GM19239 (cell line): ENCODE measurements around the gene TAS2R1.

Experiments
- DNase-seq: peaks from one replicate; pipeline ENCODE4 v3.0.0; 2011; ENCODE audit warnings: low spot score; ENCODE audit not compliant: insufficient read length
- FAIRE-seq: peaks from 2 replicates; lab custom pipeline; 2011; peaks lifted over from hg19 to GRCh38; lab: Jason Lieb, UNC

The TAS2R1 gene, protein sequence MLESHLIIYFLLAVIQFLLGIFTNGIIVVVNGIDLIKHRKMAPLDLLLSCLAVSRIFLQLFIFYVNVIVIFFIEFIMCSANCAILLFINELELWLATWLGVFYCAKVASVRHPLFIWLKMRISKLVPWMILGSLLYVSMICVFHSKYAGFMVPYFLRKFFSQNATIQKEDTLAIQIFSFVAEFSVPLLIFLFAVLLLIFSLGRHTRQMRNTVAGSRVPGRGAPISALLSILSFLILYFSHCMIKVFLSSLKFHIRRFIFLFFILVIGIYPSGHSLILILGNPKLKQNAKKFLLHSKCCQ

DNA sequence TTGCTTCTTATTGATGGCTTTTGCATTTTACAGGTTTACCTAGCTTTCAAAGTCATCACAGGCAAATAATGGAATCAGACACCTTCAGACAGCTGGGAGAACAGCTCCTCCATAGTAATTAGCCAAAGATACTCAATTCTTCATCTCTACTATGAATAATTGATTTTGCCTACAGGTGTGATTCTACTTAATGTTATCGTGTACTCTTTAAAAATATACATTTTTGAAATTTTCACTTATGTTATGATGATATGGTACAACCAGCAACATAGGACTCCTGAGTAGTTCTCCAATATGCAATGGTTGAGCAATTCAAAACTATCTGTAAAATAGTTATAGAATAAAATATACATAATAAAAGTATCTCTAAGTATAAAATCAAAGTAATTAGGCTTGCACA lies at the start of gene TAS2R1:
Gene TAS2R1 (minus strand): TSS at position 101 of the 400 bp plus-strand sequence. CDS start 319 bp downstream, outside the sequence.
- FAIRE-seq = no peak

DNA sequence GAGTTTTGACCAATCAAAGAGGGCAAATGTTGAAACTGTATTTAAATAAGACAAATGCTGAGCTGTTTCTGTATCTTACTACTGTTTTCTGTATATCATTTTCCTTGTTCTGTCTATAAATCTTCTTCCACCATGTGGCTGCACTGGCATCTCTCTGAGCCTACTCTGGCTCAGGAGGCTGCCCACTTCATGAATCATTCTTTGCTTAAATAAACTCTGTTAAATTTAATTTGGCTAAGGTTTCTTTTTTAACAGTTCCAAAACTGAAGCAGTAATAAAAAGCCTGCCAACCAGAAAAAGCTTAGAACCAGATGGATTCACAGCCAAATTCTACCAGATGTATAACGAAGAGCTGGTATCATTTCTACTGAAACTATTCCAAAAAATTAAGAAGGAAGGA lies 40.2 kb upstream of the TAS2R1 start:
- DNase-seq (no peak), FAIRE-seq (no peak)

More for the DNA sequence above, at the start of gene TAS2R1:
- DNase-seq = no peak

DNA sequence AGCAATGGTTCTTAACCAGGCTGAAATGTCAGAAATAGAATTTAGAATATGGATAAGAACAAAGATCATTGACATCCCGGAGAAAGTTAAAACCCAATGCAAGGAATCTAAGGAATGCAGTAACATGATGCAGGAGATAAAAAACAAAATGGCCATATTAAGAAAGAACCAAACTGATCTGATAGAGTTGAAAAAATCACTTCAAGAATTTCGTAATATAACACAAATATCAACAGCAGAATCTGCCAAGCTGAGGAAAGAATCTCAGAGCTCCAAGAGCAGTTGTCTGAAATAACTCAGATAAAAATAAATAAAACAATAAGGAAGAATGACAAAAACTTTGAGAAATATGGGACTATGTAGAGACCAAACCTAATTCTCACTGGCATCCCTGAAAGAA lies 37.8 kb upstream of the TAS2R1 start:
- no peak for FAIRE-seq

DNA sequence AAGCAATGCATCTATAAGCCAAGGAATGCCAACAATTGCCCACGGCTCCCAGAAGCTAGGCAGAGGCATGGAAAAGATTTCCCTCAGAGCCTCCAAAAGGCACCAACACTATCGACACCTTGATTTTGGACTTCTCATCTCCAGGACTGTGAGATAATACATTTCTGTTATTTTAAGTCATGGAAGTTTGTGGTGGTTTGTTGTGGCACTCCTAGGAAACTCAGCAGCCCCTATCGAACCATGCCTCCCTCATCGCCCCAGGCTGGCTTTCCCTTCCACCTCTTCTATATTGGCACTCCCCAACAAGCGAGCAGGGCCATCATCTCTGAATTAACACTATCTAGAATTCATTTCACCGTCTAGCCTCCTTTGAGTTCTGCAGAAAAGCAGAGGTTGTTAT lies 33.7 kb upstream of the TAS2R1 start:
- FAIRE-seq (no peak), DNase-seq (no peak)

More for the DNA sequence above, 37.8 kb upstream of the TAS2R1 start:
- no peak for DNase-seq

GRCh38 chr5:9661316-9662015 lies 31.3 kb upstream of the TAS2R1 start:
- no peak for FAIRE-seq

DNA sequence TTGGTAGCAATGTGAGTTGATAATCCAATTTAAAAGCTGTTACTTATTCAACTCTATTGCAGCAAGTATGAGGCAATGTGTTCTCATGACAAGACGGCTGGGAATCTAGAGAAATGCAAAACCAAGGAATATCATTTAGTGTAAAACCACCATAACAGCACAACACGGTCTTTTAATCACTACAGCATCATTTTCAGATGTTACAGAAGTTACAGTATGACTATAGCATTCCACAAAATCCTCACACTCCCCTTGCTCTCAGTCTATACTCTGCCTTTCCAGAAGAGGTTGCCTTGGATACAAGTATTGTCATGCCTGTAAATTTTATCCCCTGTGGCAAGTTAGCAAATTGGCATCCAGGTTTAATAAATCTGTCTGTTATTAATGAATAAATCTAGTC lies 28.6 kb upstream of the TAS2R1 start:
- DNase-seq = no peak
- no peak for FAIRE-seq

More at GRCh38 chr5:9661316-9662015, 31.3 kb upstream of the TAS2R1 start:
- DNase-seq = no peak

DNA sequence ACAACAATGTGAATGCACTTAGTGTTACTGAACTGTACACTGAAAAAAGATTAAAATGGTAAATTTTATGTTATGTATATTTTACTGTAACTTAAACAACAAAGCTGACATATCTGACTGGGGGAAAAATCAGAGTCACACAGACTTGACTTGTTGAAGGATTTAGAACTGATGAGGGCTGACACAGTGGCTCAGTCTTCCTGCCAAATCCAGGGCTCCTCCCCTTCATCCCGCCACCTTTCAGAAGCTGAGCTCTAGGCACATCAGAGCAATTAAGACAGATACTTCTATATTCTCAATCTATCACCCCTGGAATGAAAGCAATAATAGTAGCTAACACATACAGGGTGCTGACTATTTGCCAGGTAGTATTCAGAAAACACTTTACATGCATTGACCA lies 27.7 kb upstream of the TAS2R1 start:
- DNase-seq (no peak), FAIRE-seq (no peak)

GRCh38 chr5:9655641-9656040 lies 25.5 kb upstream of the TAS2R1 start:
- no peak for DNase-seq
- FAIRE-seq = no peak

- FAIRE-seq (no peak), DNase-seq (no peak)
Observed at GRCh38 chr5:9654886-9655285, 24.7 kb upstream of the TAS2R1 start.

DNA sequence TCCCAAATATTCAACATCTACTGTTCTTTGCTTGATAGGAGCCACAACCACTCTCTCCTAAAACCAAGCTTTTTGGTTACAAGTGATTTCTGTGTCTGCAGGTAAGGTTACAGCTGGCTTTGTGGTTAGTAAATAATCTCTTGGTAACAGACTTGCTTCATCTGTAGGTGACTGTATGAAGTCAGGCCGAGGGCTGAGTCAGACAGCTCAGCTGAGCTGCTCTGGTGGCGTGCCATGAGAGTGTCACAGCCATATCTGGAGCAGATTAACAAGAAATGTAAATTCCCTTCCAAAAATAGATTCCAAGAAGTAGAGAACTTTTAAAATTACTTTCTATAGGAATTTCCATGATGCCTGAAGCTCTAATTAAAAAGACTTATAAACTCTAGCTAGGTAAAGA lies 23.7 kb upstream of the TAS2R1 start:
- peak; percentile 55 for FAIRE-seq
- no peak for DNase-seq

- DNase-seq (no peak), FAIRE-seq (no peak)
Observed at GRCh38 chr5:9653061-9653460, 22.9 kb upstream of the TAS2R1 start.

DNA sequence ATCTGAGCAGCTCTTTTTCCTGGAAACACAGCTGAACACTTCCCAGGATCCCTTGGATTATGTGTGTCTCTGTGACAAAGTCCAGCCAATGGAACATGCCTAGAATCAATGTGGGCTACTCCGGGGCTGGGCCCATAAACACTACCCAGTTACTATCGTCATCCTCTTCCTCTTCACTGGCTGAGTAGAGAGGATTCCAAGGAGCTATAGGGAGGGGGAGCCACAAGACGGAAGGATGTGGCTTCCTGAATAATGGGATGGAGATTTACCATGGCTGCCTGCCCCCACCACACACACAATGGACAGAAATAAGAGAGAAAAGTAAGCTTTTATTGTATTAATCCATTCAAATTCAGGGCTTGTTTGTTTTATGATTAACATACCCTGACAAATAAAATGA lies 22.1 kb upstream of the TAS2R1 start:
- no peak for FAIRE-seq
- DNase-seq = no peak

DNA sequence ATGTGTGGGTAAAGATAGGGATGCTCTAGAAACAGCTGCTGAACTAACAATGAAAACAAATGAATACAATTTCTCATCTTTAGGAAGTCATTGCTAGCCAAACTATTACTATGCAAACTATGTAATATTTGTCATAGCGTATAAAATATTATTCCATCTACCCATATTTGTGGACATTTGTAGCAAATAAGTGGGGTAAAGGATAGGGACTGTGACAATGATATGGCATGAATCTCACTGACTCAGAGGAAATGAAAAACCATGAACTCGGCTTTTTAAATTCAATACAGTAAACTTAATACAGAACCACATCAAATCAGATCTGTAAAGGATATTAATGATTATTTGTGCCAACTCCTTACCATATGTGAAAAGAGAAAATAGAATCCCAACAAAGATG lies 16.7 kb upstream of the TAS2R1 start:
- DNase-seq (no peak), FAIRE-seq (no peak)

DNA sequence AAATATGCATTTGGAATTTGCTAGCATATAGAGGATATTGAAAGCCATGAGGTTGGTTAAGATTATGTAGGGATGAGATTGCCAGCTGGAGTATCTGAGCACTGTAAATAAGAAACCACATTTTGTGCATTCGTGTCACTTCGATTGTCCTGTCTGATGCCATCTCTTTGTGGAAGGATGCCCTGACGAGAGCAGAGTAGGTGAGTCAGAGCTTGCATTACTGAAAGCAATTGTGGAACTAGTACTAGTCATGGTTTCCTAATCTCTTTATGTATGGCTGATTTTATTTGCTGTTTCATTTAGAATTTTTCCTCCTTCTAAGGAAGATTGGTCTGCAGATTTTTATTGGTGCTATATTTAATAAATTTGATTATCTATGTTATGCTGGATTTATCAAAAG lies 14.5 kb upstream of the TAS2R1 start:
- FAIRE-seq (no peak), DNase-seq (no peak)

DNA sequence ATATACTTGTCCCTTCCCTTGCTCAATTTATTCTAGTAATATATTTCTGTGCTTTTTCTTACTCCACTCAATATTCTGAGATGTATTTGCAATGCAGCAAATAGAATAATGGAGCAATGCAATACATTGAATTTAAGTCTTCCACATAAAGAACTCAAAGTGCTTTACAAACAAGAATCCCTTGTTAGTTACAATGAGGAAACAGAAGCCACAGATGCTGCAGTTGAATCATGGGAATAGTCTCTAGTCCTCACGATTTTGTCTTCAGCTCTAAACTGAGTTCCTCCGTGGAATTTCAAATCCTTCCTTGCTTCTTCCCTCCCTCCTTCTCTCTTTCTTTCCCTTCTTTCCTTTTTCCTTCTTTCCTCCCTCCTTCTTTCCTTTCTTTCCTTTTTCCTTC lies 12.5 kb upstream of the TAS2R1 start:
- FAIRE-seq (no peak), DNase-seq (no peak)

DNA sequence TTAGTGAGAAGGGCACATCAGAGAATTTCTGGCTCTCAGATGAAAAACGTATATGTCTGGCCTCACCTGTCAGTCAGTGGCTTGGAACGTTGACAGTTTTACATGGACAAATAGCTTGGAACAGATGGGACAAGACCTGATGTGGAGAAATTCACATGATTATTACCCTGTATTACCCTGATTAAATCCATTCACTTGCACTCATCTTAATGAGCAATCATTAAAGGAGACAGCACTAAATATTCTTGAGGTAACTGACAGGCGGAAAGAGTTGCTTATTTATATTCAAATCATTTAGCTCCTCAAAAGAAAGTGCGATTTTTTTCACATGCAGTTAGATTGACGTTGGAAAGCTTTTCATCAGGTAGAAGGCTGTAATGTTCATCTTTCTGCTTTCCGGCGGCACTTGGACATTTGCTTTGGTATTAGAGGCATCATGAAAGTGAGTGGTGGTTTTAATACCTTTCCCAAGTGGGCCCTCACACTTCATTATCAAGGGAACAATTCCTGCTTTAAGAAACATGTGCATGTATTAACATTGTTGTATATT lies 11.7 kb upstream of the TAS2R1 start:
- no peak for DNase-seq
- FAIRE-seq = no peak

DNA sequence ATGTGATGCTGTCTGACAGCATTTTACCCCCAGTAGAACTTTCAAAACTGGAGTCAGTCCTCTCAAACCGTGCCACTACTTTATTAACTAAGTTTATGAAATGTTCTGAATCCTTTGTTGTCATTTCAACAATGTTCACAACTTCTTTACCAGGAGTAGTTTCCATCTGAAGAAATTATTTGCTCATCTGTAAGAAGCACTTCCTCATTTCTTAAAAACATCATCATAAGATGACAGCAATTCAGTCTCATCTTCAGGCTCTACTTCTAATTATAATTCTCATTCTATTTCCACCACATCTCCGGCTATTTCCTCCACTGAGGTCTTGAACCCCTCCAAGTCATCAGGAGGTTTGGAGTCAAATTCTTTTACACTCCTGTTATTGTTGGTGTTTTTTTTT lies 2.3 kb upstream of the TAS2R1 start:
- DNase-seq = no peak
- FAIRE-seq = no peak

- no peak for DNase-seq
- FAIRE-seq = no peak
Observed at GRCh38 chr5:9627541-9627940, 2.6 kb downstream of the TAS2R1 start.

DNA sequence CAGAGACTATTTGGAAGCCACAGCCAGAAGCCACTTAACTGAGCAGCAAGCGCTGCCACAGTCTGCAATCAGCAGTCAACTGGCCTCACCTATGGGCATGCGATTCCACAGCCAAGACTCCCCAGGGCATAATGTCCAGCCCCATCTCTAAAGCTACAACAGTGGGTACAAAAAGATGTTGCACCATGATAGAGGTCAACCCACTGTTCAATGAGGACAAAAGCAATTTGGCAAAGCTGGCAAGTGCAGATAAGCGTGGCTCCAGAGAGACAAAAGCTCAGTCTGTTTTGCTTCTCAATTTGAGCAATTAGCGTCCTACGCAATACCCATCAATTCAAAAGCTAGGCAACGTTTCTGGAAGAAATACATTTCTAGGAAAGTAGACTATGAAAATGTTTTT lies 3.2 kb downstream of the TAS2R1 start:
- no peak for FAIRE-seq
- DNase-seq = no peak

GRCh38 chr5:9625731-9626130 lies 4.4 kb downstream of the TAS2R1 start:
- FAIRE-seq = no peak
- no peak for DNase-seq

DNA sequence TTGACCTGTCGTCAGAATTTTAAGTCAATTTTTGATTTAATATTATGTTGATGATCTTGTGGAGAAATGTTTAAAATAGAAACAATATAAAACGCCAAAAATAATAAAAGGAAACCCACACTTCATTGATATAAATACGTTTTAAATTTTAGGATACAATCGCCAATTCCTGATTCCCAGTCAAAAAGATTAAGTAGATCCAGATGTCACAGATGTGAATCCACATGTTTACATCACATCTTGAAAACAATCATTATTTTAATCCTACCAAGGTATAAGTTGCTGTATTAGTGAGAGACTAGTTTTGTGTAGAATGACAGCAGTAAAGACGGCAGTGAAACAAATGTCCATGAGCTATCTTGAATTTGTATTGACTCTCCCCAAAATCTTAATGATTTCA lies 4.9 kb downstream of the TAS2R1 start:
- FAIRE-seq = no peak
- DNase-seq = no peak
